OCI-M1 (cell line): ENCODE results near the gene ATP8A2.
"Not testable (repeated sequence)": the region's sequence is repeated elsewhere in the genome, so short reads cannot be mapped to it uniquely, and the experiment has no call there.

ENCODE experiments used
- DNase-seq: peaks from one replicate; lab custom pipeline; 2025; lab: John Stamatoyannopoulos, UW

ATP8A2 gene

GRCh38 chr13:25768376-25768775, 396.6 kb downstream of the ATP8A2 start:
- no peak for DNase-seq

GRCh38 chr13:25768838-25769237, 397.1 kb downstream of the ATP8A2 start:
- no peak for DNase-seq

- DNase-seq: no peak
Measured at GRCh38 chr13:25770601-25771000, 398.8 kb downstream of the ATP8A2 start.

GRCh38 chr13:25771202-25771601, 399.4 kb downstream of the ATP8A2 start:
- DNase-seq: no peak

GRCh38 chr13:25771641-25772478, 400.1 kb downstream of the ATP8A2 start:
- no peak for DNase-seq

GRCh38 chr13:25772534-25772933, 400.8 kb downstream of the ATP8A2 start:
- DNase-seq: not testable (repeated sequence)

GRCh38 chr13:25774056-25774455, 402.3 kb downstream of the ATP8A2 start:
- not testable (repeated sequence) for DNase-seq

GRCh38 chr13:25775275-25775674, 403.5 kb downstream of the ATP8A2 start:
- no peak for DNase-seq

GRCh38 chr13:25775986-25776385, 404.2 kb downstream of the ATP8A2 start:
- no peak for DNase-seq

- DNase-seq: no peak
Measured at GRCh38 chr13:25776722-25777121, 404.9 kb downstream of the ATP8A2 start.

- no peak for DNase-seq
Measured at GRCh38 chr13:25777509-25777908, 405.7 kb downstream of the ATP8A2 start.

GRCh38 chr13:25778365-25778764, 406.6 kb downstream of the ATP8A2 start:
- no peak for DNase-seq

- DNase-seq: no peak
Measured at GRCh38 chr13:25778808-25779305, 407.1 kb downstream of the ATP8A2 start.

GRCh38 chr13:25783076-25783475, 411.3 kb downstream of the ATP8A2 start:
- no peak for DNase-seq

- DNase-seq: no peak
Measured at GRCh38 chr13:25783601-25784024, 411.8 kb downstream of the ATP8A2 start.

GRCh38 chr13:25784119-25784518, 412.3 kb downstream of the ATP8A2 start:
- DNase-seq: no peak

- not testable (repeated sequence) for DNase-seq
Measured at GRCh38 chr13:25790137-25790536, 418.4 kb downstream of the ATP8A2 start.

- DNase-seq: no peak
Measured at GRCh38 chr13:25795277-25795676, 423.5 kb downstream of the ATP8A2 start.

GRCh38 chr13:25796474-25796873, 424.7 kb downstream of the ATP8A2 start:
- DNase-seq: no peak

GRCh38 chr13:25798998-25799397, 427.2 kb downstream of the ATP8A2 start:
- no peak for DNase-seq

GRCh38 chr13:25800523-25800922, 428.7 kb downstream of the ATP8A2 start:
- no peak for DNase-seq

GRCh38 chr13:25802579-25802978, 430.8 kb downstream of the ATP8A2 start:
- DNase-seq: no peak

- DNase-seq: no peak
Measured at GRCh38 chr13:25803641-25804040, 431.9 kb downstream of the ATP8A2 start.
